Keratinocyte (primary cell): ENCODE results near the gene PRICKLE4. TPM values are rescaled to one million over a fixed set of nuclear protein-coding genes. Genes with fewer than 3 reads are reported as not detected.

Experiments used
- DNase-seq: peaks from one replicate; pipeline ENCODE4 v3.0.0-alpha.2; 2011; ENCODE audit warnings: low read depth, missing footprints, low spot score
- FAIRE-seq: peaks from 2 replicates; lab custom pipeline; 2011; peaks lifted over from hg19 to GRCh38; lab: Jason Lieb, UNC
- H2AFZ ChIP-seq: 2 replicates; pipeline ENCODE4 v1.6.0; 2012; ENCODE audit warnings: low read length, control low read depth, inconsistent platforms; ENCODE audit not compliant: control insufficient read depth
- H3K27ac ChIP-seq: 2 replicates; pipeline ENCODE4 v1.5.1; 2011; ENCODE audit warnings: low read length; ENCODE audit not compliant: control insufficient read depth, insufficient read depth
- H3K27me3 ChIP-seq: 3 replicates; pipeline ENCODE4 v1.6.0; 2011; ENCODE audit warnings: low read length; ENCODE audit not compliant: control insufficient read depth, insufficient read depth; ENCODE audit errors: extremely low read depth
- H3K36me3 ChIP-seq, 2 experiments: 2 replicates in 1 of 2; 3 replicates in 1 of 2; pipeline ENCODE4 v1.5.1; 2011; ENCODE audit warnings: low read length in 2 of 2, mild to moderate bottlenecking in 1 of 2; ENCODE audit not compliant: control insufficient read depth in 2 of 2, insufficient read depth in 2 of 2; ENCODE audit errors: extremely low read depth in 1 of 2
- H3K4me1 ChIP-seq: 3 replicates; pipeline ENCODE4 v1.5.1; 2011; ENCODE audit warnings: low read length; ENCODE audit not compliant: control insufficient read depth, insufficient read depth; ENCODE audit errors: extremely low read depth
- H3K4me2 ChIP-seq: 3 replicates; pipeline ENCODE4 v1.6.0; 2011; ENCODE audit warnings: low read depth, low read length; ENCODE audit not compliant: control insufficient read depth, insufficient read depth; ENCODE audit errors: extremely low read depth
- H3K4me3 ChIP-seq, 3 experiments: fragments of 200-600 bp in 1 of 3; sonication (generic) in 1 of 3; 2 replicates in 2 of 3; 3 replicates in 1 of 3; pipeline ENCODE4 v1.5.1; 2011 to 2016; ENCODE audit warnings: low read length in 3 of 3, mild to moderate bottlenecking in 3 of 3, control low read depth in 2 of 3, inconsistent platforms in 1 of 3, low read depth in 1 of 3, mixed read lengths in 1 of 3, mixed run types in 1 of 3, moderate library complexity in 1 of 3; ENCODE audit not compliant: control insufficient read depth in 2 of 3, insufficient read depth in 2 of 3; ENCODE audit errors: extremely low read depth in 1 of 3
- H3K79me2 ChIP-seq: 2 replicates; pipeline ENCODE4 v1.6.0; 2012; ENCODE audit warnings: low read length; ENCODE audit not compliant: control insufficient read depth, insufficient read depth
- H3K9ac ChIP-seq: 3 replicates; pipeline ENCODE4 v1.6.0; 2011; ENCODE audit warnings: low read length; ENCODE audit not compliant: control insufficient read depth, insufficient read depth; ENCODE audit errors: extremely low read depth
- H3K9me1 ChIP-seq: 3 replicates; pipeline ENCODE4 v1.6.0; 2011; ENCODE audit warnings: low read length; ENCODE audit not compliant: control insufficient read depth, insufficient read depth; ENCODE audit errors: extremely low read depth
- H3K9me3 ChIP-seq: 2 replicates; pipeline ENCODE4 v1.5.1; 2012; ENCODE audit warnings: low read depth, low read length; ENCODE audit not compliant: control insufficient read depth
- H4K20me1 ChIP-seq: 3 replicates; pipeline ENCODE4 v1.6.0; 2011; ENCODE audit warnings: low read length; ENCODE audit not compliant: control insufficient read depth, insufficient read depth; ENCODE audit errors: extremely low read depth
- EZH2 ChIP-seq: IDR thresholded peaks from one replicate; pipeline ENCODE4 v1.6.1; 2012; ENCODE audit warnings: inconsistent platforms, mild to moderate bottlenecking, low read length, moderate library complexity
- dilution Hi-C: fragments of 300-500 bp; cut with MboI; formaldehyde crosslinking; loops from one replicate; pipeline ENCODE4 v1.7.0; 2020; ENCODE audit warnings: low sequenced_read_pairs; ENCODE audit not compliant: extremely low pct_ligation_motif_present
- polyA plus RNA-seq, 5 experiments: library from polyadenylated mRNA; depleted of rRNA in 3 of 5; stranded (reverse) in 3 of 5; stranded (forward) in 1 of 5; unstranded in 1 of 5; fragments of >200 nt; gene quantifications; 1 replicate in 1 of 5; 2 replicates in 3 of 5; 3 replicates in 1 of 5; pipeline versions ENCODE4 v1.2.1 to v1.2.3, GENCODE V29; 2011 to 2012; ENCODE audit warnings: missing spikeins in 2 of 5, low read depth in 1 of 5, low replicate concordance in 1 of 5
- TF ChIP-seq, protein P1 (sequence below), 3 experiments: IDR thresholded peaks in 1 of 3; conservative IDR thresholded peaks in 1 of 3; optimal IDR thresholded peaks in 1 of 3; 2 replicates in 2 of 3; 3 replicates in 1 of 3; pipeline versions ENCODE3 to v1.5.1; 2011; ENCODE audit warnings: low read length in 3 of 3, mild to moderate bottlenecking in 3 of 3, moderate library complexity in 2 of 3, control low read depth in 1 of 3, inconsistent platforms in 1 of 3; ENCODE audit not compliant: insufficient read depth in 2 of 3; ENCODE audit errors: extremely low read depth in 1 of 3

PRICKLE4 gene
- polyA plus RNA-seq, 1 donor (not counting 4 experiments of a cell fraction or from before 2014, with no cell fraction given): 0.13 TPM

DNA sequence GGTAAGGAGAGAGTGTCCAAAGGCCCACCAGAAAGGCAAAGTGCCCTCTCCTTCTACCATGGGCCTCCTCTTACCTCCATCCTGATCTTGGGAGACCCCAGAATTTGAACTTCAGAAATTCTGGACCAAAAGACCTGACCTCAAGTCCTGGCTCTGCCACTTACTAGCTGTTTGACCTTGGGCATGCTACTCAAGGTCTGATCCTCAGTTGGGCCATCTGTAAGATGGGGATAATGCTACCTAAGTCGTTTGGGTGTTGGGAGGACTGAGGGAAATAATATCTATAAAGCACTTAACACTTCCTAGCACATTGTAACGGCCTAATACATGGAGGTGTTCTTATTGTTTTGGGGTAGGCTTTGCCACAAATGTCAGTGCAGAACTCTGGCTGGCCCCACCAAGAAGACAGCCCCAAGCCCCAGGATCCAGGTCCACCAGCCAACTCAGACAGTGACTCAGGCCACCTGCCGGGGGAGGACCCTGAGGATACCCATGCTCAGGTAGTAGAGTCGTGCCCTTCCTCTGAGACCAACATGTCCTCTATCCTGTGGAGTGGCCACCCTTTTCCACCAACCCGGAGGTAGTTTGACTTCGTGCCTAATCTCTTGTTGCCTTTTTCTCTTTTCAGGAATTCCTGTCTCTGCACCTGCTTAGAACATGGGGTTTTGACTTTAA, 2.7 kb downstream of the PRICKLE4 start:
- no peaks in the 10 kb centered on the region for H4K20me1 ChIP-seq
- H3K4me1 ChIP-seq: peaks cover 35% of the 10 kb centered on the region
- peaks cover 5% of the 10 kb centered on the region for H3K79me2 ChIP-seq
- no peak for DNase-seq
- TF ChIP-seq EZH2: no peak
- TF ChIP-seq, protein P1, sequence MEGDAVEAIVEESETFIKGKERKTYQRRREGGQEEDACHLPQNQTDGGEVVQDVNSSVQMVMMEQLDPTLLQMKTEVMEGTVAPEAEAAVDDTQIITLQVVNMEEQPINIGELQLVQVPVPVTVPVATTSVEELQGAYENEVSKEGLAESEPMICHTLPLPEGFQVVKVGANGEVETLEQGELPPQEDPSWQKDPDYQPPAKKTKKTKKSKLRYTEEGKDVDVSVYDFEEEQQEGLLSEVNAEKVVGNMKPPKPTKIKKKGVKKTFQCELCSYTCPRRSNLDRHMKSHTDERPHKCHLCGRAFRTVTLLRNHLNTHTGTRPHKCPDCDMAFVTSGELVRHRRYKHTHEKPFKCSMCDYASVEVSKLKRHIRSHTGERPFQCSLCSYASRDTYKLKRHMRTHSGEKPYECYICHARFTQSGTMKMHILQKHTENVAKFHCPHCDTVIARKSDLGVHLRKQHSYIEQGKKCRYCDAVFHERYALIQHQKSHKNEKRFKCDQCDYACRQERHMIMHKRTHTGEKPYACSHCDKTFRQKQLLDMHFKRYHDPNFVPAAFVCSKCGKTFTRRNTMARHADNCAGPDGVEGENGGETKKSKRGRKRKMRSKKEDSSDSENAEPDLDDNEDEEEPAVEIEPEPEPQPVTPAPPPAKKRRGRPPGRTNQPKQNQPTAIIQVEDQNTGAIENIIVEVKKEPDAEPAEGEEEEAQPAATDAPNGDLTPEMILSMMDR (optimal IDR thresholded peaks at IDR 0.05 in 1 of 3, IDR thresholded peaks at IDR 0.05 in 1 of 3, conservative IDR thresholded peaks at IDR 0.05 in 1 of 3; ENCODE audit: extremely low read depth in 1 of 3, insufficient read depth in 2 of 3, low read length in 3 of 3): no peak
- no peaks in the 10 kb centered on the region for H3K9me1 ChIP-seq
- no peaks in the 10 kb centered on the region for H3K36me3 ChIP-seq
- no peak overlapping the region for H2AFZ ChIP-seq
- H3K9me3 ChIP-seq: no peaks in the 10 kb centered on the region
- H3K4me3 ChIP-seq: no peak overlapping the region
- no peak overlapping the region for H3K4me2 ChIP-seq
- no peaks in the 10 kb centered on the region for H3K27me3 ChIP-seq
- H3K27ac ChIP-seq: no peak overlapping the region
- no peak for FAIRE-seq
- dilution Hi-C loops: no loop called here
- no peak overlapping the region for H3K9ac ChIP-seq

DNA sequence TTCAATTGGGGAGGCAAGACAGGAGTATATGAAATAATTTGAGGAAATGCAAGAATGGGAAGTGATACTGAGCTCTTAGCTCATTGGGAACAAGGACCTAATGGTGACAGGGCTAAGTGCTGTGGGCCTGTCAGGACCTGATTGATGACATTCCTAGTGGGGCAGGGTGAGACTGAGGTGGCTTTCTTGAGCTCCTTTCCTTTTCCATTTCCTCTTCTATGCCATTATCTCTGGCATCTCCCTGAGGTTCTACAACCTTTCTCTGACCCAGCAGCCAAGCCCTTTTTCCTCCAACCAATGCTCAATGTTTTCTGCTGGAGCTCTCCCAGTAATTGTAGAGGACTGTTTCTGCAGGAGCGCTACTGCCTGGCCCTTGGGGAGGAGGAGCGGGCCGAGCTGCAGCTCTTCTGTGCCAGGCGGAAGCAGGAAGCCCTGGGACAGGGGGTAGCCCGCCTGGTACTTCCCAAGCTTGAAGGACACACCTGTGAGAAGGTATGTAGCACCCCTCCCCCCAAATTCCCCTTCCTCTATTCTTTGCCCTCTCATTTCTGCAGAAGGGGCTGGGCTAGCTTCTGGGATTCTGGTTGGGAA, 4.1 kb downstream of the PRICKLE4 start:
- DNase-seq: no peak
- H3K9me3 ChIP-seq: no peaks in the 10 kb centered on the region
- no peaks in the 10 kb centered on the region for H3K27me3 ChIP-seq
- H4K20me1 ChIP-seq: no peaks in the 10 kb centered on the region
- peaks cover 34% of the 10 kb centered on the region for H3K4me1 ChIP-seq
- TF ChIP-seq, protein P1 (optimal IDR thresholded peaks at IDR 0.05 in 1 of 3, IDR thresholded peaks at IDR 0.05 in 1 of 3, conservative IDR thresholded peaks at IDR 0.05 in 1 of 3; ENCODE audit: extremely low read depth in 1 of 3, insufficient read depth in 2 of 3, low read length in 3 of 3): no peak
- TF ChIP-seq EZH2: no peak
- dilution Hi-C loops: no loop called here
- H3K27ac ChIP-seq: no peak overlapping the region
- no peak overlapping the region for H3K9ac ChIP-seq
- peaks cover 15% of the 10 kb centered on the region for H3K79me2 ChIP-seq
- no peak for FAIRE-seq
- peak overlapping the region in 2 of 3 experiments; percentile 13 to 30 for H3K4me3 ChIP-seq
- peak overlapping the region; percentile 51 for H3K4me2 ChIP-seq
- peaks cover 8% of the 10 kb centered on the region in 2 experiments for H3K36me3 ChIP-seq
- H3K9me1 ChIP-seq: no peaks in the 10 kb centered on the region
- H2AFZ ChIP-seq: no peak overlapping the region
